ENCODE data around the gene CACNA1B. TPM values are rescaled to one million over a fixed set of nuclear protein-coding genes. Genes with fewer than 3 reads are reported as not detected.

Gene CACNA1B
- total RNA-seq, 1 donor from 2014 or later = 84.4 TPM

- H3K36me3 Mint-ChIP-seq (ENCODE audit: unreplicated experiment) = peaks cover 15% of the 10 kb centered on the region
- H3K9me3 Mint-ChIP-seq (ENCODE audit: unreplicated experiment) = peaks cover 27% of the 10 kb centered on the region
- no peak overlapping the region for H3K27ac Mint-ChIP-seq (ENCODE audit: unreplicated experiment)
- H3K4me3 Mint-ChIP-seq (ENCODE audit: unreplicated experiment) = no peak overlapping the region
- no peak for DNase-seq
- TF ChIP-seq CTCF (IDR thresholded peaks at IDR 0.05; ENCODE audit: partially characterized antibody, unreplicated experiment) = no peak
- peaks cover 12% of the 10 kb centered on the region for H3K27me3 Mint-ChIP-seq (ENCODE audit: unreplicated experiment)
- H3K4me1 Mint-ChIP-seq (ENCODE audit: low read depth, unreplicated experiment) = peaks cover 3% of the 10 kb centered on the region
These were observed 193.7 kb downstream of the CACNA1B start for GRCh38 chr9:138071292-138071691.

- Mint-ChIP-seq H3K36me3 (ENCODE audit: unreplicated experiment) (peaks cover 15% of the 10 kb centered on the region), H3K4me3 (ENCODE audit: unreplicated experiment) (no peak overlapping the region), H3K4me1 (ENCODE audit: low read depth, unreplicated experiment) (peaks cover 3% of the 10 kb centered on the region), H3K27me3 (ENCODE audit: unreplicated experiment) (peaks cover 12% of the 10 kb centered on the region), H3K9me3 (ENCODE audit: unreplicated experiment) (peaks cover 27% of the 10 kb centered on the region), H3K27ac (ENCODE audit: unreplicated experiment) (no peak overlapping the region)
- no peak for DNase-seq
- TF ChIP-seq CTCF (IDR thresholded peaks at IDR 0.05; ENCODE audit: partially characterized antibody, unreplicated experiment) = no peak
These were observed 194.1 kb downstream of the CACNA1B start for GRCh38 chr9:138071731-138072130.

- DNase-seq = no peak
- no peak for TF ChIP-seq CTCF (IDR thresholded peaks at IDR 0.05; ENCODE audit: partially characterized antibody, unreplicated experiment)
- H3K4me3 Mint-ChIP-seq (ENCODE audit: unreplicated experiment) = no peak overlapping the region
- peaks cover 12% of the 10 kb centered on the region for H3K27me3 Mint-ChIP-seq (ENCODE audit: unreplicated experiment)
- H3K4me1 Mint-ChIP-seq (ENCODE audit: low read depth, unreplicated experiment) = peaks cover 4% of the 10 kb centered on the region
- H3K27ac Mint-ChIP-seq (ENCODE audit: unreplicated experiment) = no peak overlapping the region
- H3K9me3 Mint-ChIP-seq (ENCODE audit: unreplicated experiment) = peaks cover 29% of the 10 kb centered on the region
- H3K36me3 Mint-ChIP-seq (ENCODE audit: unreplicated experiment) = peaks cover 16% of the 10 kb centered on the region
These were observed 194.7 kb downstream of the CACNA1B start for GRCh38 chr9:138072161-138072842.

GRCh38 chr9:138072897-138073296 is 195.3 kb downstream of the CACNA1B start:
- Mint-ChIP-seq H3K36me3 (ENCODE audit: unreplicated experiment) (peaks cover 21% of the 10 kb centered on the region), H3K4me3 (ENCODE audit: unreplicated experiment) (no peak overlapping the region), H3K27me3 (ENCODE audit: unreplicated experiment) (peaks cover 12% of the 10 kb centered on the region), H3K9me3 (ENCODE audit: unreplicated experiment) (peaks cover 33% of the 10 kb centered on the region), H3K27ac (ENCODE audit: unreplicated experiment) (no peak overlapping the region), H3K4me1 (ENCODE audit: low read depth, unreplicated experiment) (peaks cover 6% of the 10 kb centered on the region)
- TF ChIP-seq CTCF (IDR thresholded peaks at IDR 0.05; ENCODE audit: partially characterized antibody, unreplicated experiment) = no peak
- DNase-seq = no peak

GRCh38 chr9:138073408-138073807 is 195.8 kb downstream of the CACNA1B start:
- Mint-ChIP-seq H3K9me3 (ENCODE audit: unreplicated experiment) (peaks cover 35% of the 10 kb centered on the region), H3K4me3 (ENCODE audit: unreplicated experiment) (no peak overlapping the region), H3K27ac (ENCODE audit: unreplicated experiment) (no peak overlapping the region), H3K36me3 (ENCODE audit: unreplicated experiment) (peaks cover 26% of the 10 kb centered on the region), H3K4me1 (ENCODE audit: low read depth, unreplicated experiment) (peaks cover 8% of the 10 kb centered on the region), H3K27me3 (ENCODE audit: unreplicated experiment) (peaks cover 12% of the 10 kb centered on the region)
- no peak for DNase-seq
- TF ChIP-seq CTCF (IDR thresholded peaks at IDR 0.05; ENCODE audit: partially characterized antibody, unreplicated experiment) = no peak

All from glutamatergic neuron (in vitro differentiated cells).